ENCODE data around the gene ATP6V0E1. TPM values are rescaled to one million over a fixed set of nuclear protein-coding genes. Genes with fewer than 3 reads are reported as not detected.

ATP6V0E1 gene
- polyA plus RNA-seq (53.0 and 53.7 TPM in 2 replicates), polyA minus RNA-seq (30.0 and 43.1 TPM in 2 replicates)

GRCh38 chr5:172983542-172984243 lies at the start of gene ATP6V0E1:
Gene ATP6V0E1 (plus strand): TSS chr5:172983771. CDS start chr5:172983861, 90 bp downstream.
- Histone ChIP-seq H3K9me2 (ENCODE audit: insufficient read depth, low read length) (no peaks in the 10 kb centered on the region), H3K36me3 (ENCODE audit: insufficient read depth, low read length) (no peaks in the 10 kb centered on the region), H3K9ac (ENCODE audit: low read length) (peak within 1 kb of the TSS; percentile 98), H3K79me2 (replicated peaks; ENCODE audit: insufficient read depth, low read length) (peaks cover 32% of the 10 kb centered on the region), H4K20me1 (ENCODE audit: insufficient read depth) (no peaks in the 10 kb centered on the region), H3K27me3 (ENCODE audit: insufficient read depth, low read depth, low read length) (no peaks in the 10 kb centered on the region), H3K27ac (ENCODE audit: low read length) (peak within 1 kb of the TSS; percentile 91), H3K4me2 (ENCODE audit: low read length) (peak within 1 kb of the TSS; percentile 58), H3K9me3 (ENCODE audit: low read length) (no peaks in the 10 kb centered on the region), H2AFZ (ENCODE audit: low read depth, low read length) (peak within 1 kb of the TSS; percentile 96), H3K4me3 (ENCODE audit: low read length) (peak within 1 kb of the TSS; percentile 99), H3F3A (ENCODE audit: insufficient read depth, low read length, poor library complexity, severe bottlenecking) (no peaks in the 10 kb centered on the region)
- TF ChIP-seq TAF1 (IDR thresholded peaks at IDR 0.05; ENCODE audit: low read depth) (peak; percentile 56), REST (IDR thresholded peaks at IDR 0.05; ENCODE audit: borderline replicate concordance) (no peak), MXI1 (conservative IDR thresholded peaks at IDR 0.05; ENCODE audit: poor library complexity, severe bottlenecking) (peak; percentile 77), POLR2AphosphoS5 (IDR thresholded peaks at IDR 0.05) (peak; percentile 99), CTCF (IDR thresholded peaks at IDR 0.05; ENCODE audit: poor library complexity, severe bottlenecking) (no peak), RAD21 (conservative IDR thresholded peaks at IDR 0.05) (no peak), SMC3 (conservative IDR thresholded peaks at IDR 0.05; ENCODE audit: poor library complexity) (no peak), EZH2 (IDR thresholded peaks at IDR 0.05; ENCODE audit: borderline replicate concordance, insufficient read depth, low read length, poor library complexity, severe bottlenecking) (no peak), EP300 (conservative IDR thresholded peaks at IDR 0.05; ENCODE audit: poor library complexity, severe bottlenecking) (peak; percentile 41)

DNA sequence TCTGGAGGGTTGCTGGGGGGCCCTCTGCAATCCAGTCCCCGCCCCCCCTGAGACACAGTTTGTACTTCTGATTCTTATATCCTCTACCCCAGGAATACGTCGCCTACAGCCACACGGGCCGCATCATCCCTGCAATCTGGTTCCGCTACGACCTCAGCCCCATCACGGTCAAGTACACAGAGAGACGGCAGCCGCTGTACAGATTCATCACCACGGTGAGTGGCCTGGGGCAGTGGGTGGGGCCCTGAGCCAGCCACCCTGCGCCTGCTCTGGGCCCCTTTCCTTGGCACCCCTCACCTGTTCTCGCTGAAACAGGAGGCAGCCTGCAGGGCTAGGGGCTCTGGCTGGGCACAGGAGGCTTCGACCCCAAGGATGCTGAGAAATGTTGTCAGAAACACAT lies 48.5 kb upstream of the ATP6V0E1 start:
- H3K9ac ChIP-seq (ENCODE audit: low read length) = no peak overlapping the region
- no peak overlapping the region for H3K4me2 ChIP-seq (ENCODE audit: low read length)
- H3K9me3 ChIP-seq (ENCODE audit: low read length) = no peaks in the 10 kb centered on the region
- no peak overlapping the region for H3K27ac ChIP-seq (ENCODE audit: low read length)
- H3K27me3 ChIP-seq (ENCODE audit: insufficient read depth, low read depth, low read length) = no peaks in the 10 kb centered on the region
- H3F3A ChIP-seq (ENCODE audit: insufficient read depth, low read length, poor library complexity, severe bottlenecking) = no peaks in the 10 kb centered on the region
- H2AFZ ChIP-seq (ENCODE audit: low read depth, low read length) = no peak overlapping the region
- H4K20me1 ChIP-seq (ENCODE audit: insufficient read depth) = no peaks in the 10 kb centered on the region
- H3K36me3 ChIP-seq (ENCODE audit: insufficient read depth, low read length) = no peaks in the 10 kb centered on the region
- H3K9me2 ChIP-seq (ENCODE audit: insufficient read depth, low read length) = no peaks in the 10 kb centered on the region
- H3K79me2 ChIP-seq (replicated peaks; ENCODE audit: insufficient read depth, low read length) = no peaks in the 10 kb centered on the region
- TF ChIP-seq EP300 (conservative IDR thresholded peaks at IDR 0.05; ENCODE audit: poor library complexity, severe bottlenecking) (no peak), TAF1 (IDR thresholded peaks at IDR 0.05; ENCODE audit: low read depth) (no peak), RAD21 (conservative IDR thresholded peaks at IDR 0.05) (no peak), EZH2 (IDR thresholded peaks at IDR 0.05; ENCODE audit: borderline replicate concordance, insufficient read depth, low read length, poor library complexity, severe bottlenecking) (no peak), CTCF (IDR thresholded peaks at IDR 0.05; ENCODE audit: poor library complexity, severe bottlenecking) (no peak), MXI1 (conservative IDR thresholded peaks at IDR 0.05; ENCODE audit: poor library complexity, severe bottlenecking) (no peak), REST (IDR thresholded peaks at IDR 0.05; ENCODE audit: borderline replicate concordance) (no peak), POLR2AphosphoS5 (IDR thresholded peaks at IDR 0.05) (no peak), SMC3 (conservative IDR thresholded peaks at IDR 0.05; ENCODE audit: poor library complexity) (no peak)
- H3K4me3 ChIP-seq (ENCODE audit: low read length) = no peak overlapping the region
